B cell (primary cell): ENCODE results near the gene CXCL8. TPM values are rescaled to one million over a fixed set of nuclear protein-coding genes. Genes with fewer than 3 reads are reported as not detected.

ENCODE experiments used
- ATAC-seq: fragments of 200-7000 bp; cut with Tn5 transposase; one replicate; pipeline ENCODE4 v1.10.0; 2021; ENCODE audit warnings: low read depth, mild to moderate bottlenecking, moderate number of reproducible peaks, moderate library complexity
- CTCF ChIA-PET: fragments of 350-600 bp; sonication (Branson Sonifier 250); formaldehyde crosslinking; loops from one replicate; lab custom pipeline; 2021; ENCODE audit warnings: antibody characterized with exemption, inconsistent platforms; lab: Charles Lee
- POLR2A ChIA-PET: fragments of 350-600 bp; sonication (Branson Sonifier 250); formaldehyde crosslinking; loops from one replicate; lab custom pipeline; 2021; ENCODE audit warnings: antibody characterized with exemption; lab: Charles Lee
- DNase-seq: peaks from one replicate; pipeline ENCODE4 v3.0.0; 2013
- H2AFZ ChIP-seq: 2 replicates; pipeline ENCODE4 v1.6.1; 2012; ENCODE audit warnings: mild to moderate bottlenecking, low read depth, low read length; ENCODE audit not compliant: insufficient read depth, poor library complexity, severe bottlenecking
- H3K27ac ChIP-seq, 2 donors: 1 replicate in 1 of 2; 2 replicates in 1 of 2; pipeline ENCODE4 v1.5.1; 2012 to 2013; ENCODE audit warnings: low read length in 2 of 2, mild to moderate bottlenecking in 2 of 2, moderate library complexity in 1 of 2
- H3K27me3 ChIP-seq, 4 experiments: fragments of 200-600 bp in 1 of 4; sonication (generic) in 1 of 4; replicated peaks in 1 of 4; 1 replicate in 2 of 4; 2 replicates in 2 of 4; pipeline versions ENCODE4 v1.6.1 to v1.7.0; 2013 to 2016; ENCODE audit warnings: low read length in 3 of 4, mild to moderate bottlenecking in 2 of 4, mixed read lengths in 1 of 4, moderate library complexity in 1 of 4; ENCODE audit not compliant: insufficient read depth in 4 of 4, control insufficient read depth in 3 of 4; ENCODE audit errors: control extremely low read depth in 1 of 4
- H3K36me3 ChIP-seq, 2 experiments: replicated peaks in 1 of 2; 1 replicate in 1 of 2; 2 replicates in 1 of 2; pipeline versions ENCODE4 v1.6.1 to v1.7.1; 2013; ENCODE audit warnings: low read length in 1 of 2; ENCODE audit not compliant: insufficient read depth in 2 of 2, control insufficient read depth in 1 of 2; ENCODE audit errors: control extremely low read depth in 1 of 2, extremely low read depth in 1 of 2
- H3K4me1 ChIP-seq, 2 donors: fragments of 200-600 bp in 1 of 2; sonication (generic) in 1 of 2; 1 replicate in 1 of 2; 2 replicates in 1 of 2; pipeline versions ENCODE4 v1.5.1 to v1.6.1; 2013 to 2017; ENCODE audit warnings: low read length in 2 of 2; ENCODE audit not compliant: control insufficient read depth in 2 of 2, insufficient read depth in 2 of 2
- H3K4me2 ChIP-seq: replicated peaks from 2 replicates; pipeline ENCODE3; 2012; ENCODE audit warnings: mild to moderate bottlenecking, low read depth, low read length; ENCODE audit not compliant: poor library complexity, severe bottlenecking
- H3K4me3 ChIP-seq, 5 experiments: fragments of 200-600 bp in 1 of 5; sonication (generic) in 1 of 5; 1 replicate in 3 of 5; 2 replicates in 2 of 5; pipeline versions ENCODE4 v1.5.1 to v1.7.0; 2011 to 2016; ENCODE audit warnings: low read length in 4 of 5, mild to moderate bottlenecking in 4 of 5, low read depth in 2 of 5, control low read depth in 1 of 5, moderate library complexity in 1 of 5; ENCODE audit not compliant: insufficient read depth in 1 of 5; ENCODE audit errors: control extremely low read depth in 1 of 5, extremely low read depth in 1 of 5
- H3K79me2 ChIP-seq: fragments of 200-600 bp; sonication (generic); one replicate; pipeline ENCODE4 v1.6.0; 2016; ENCODE audit warnings: low read length; ENCODE audit not compliant: control insufficient read depth, insufficient read depth
- H3K9ac ChIP-seq: fragments of 200-600 bp; sonication (generic); 2 replicates; pipeline ENCODE4 v1.6.1; 2017; ENCODE audit warnings: mild to moderate bottlenecking, low read length, moderate library complexity
- H3K9me3 ChIP-seq, 3 donors: one replicate each; pipeline versions ENCODE4 v1.6.1 to v1.7.1; 2013; ENCODE audit warnings: low read length in 2 of 3; ENCODE audit not compliant: control insufficient read depth in 2 of 3, insufficient read depth in 1 of 3; ENCODE audit errors: control extremely low read depth in 1 of 3
- H4K20me1 ChIP-seq: 2 replicates; pipeline ENCODE4 v1.6.0; 2012; ENCODE audit warnings: mild to moderate bottlenecking, low read length; ENCODE audit not compliant: insufficient read depth, control insufficient read depth, poor library complexity, severe bottlenecking
- H3K27ac Mint-ChIP-seq: one replicate; pipeline ENCODE4 v1.8.0; 2021; ENCODE audit warnings: mixed read lengths
- H3K27me3 Mint-ChIP-seq: one replicate; pipeline ENCODE4 v1.8.0; 2021; ENCODE audit warnings: mixed read lengths
- H3K4me1 Mint-ChIP-seq: one replicate; pipeline ENCODE4 v1.8.0; 2021; ENCODE audit warnings: mixed read lengths
- H3K4me3 Mint-ChIP-seq: one replicate; pipeline ENCODE4 v1.8.0; 2021; ENCODE audit warnings: mixed read lengths
- H3K9me3 Mint-ChIP-seq: one replicate; pipeline ENCODE4 v1.8.0; 2022; ENCODE audit warnings: mixed read lengths; ENCODE audit not compliant: insufficient read depth
- CTCF ChIP-seq: fragments of 200-600 bp; IDR thresholded peaks from one replicate; pipeline ENCODE4 v1.8.0; 2022; ENCODE audit warnings: antibody characterized with exemption, mild to moderate bottlenecking
- EZH2 ChIP-seq: IDR thresholded peaks from 2 replicates; pipeline ENCODE4 v1.6.1; 2012; ENCODE audit warnings: borderline replicate concordance, low read depth, mild to moderate bottlenecking, moderate library complexity, low read length; ENCODE audit not compliant: insufficient read depth, poor library complexity, severe bottlenecking
- WGBS: methylation state at CpG from one replicate; pipeline ENCODE4 v1.1.5; 2013; ENCODE audit warnings: missing lambda C conversion rate; ENCODE audit not compliant: insufficient coverage; 5-methylcytosine and 5-hydroxymethylcytosine counted together
- intact Hi-C: fragments of 100-400 bp; cut with micrococcal nuclease; formaldehyde crosslinking; loops from one replicate; pipeline ENCODE4 v1.10.0; 2022
- polyA plus RNA-seq: library from polyadenylated mRNA; depleted of rRNA; stranded (reverse); fragments of >200 nt; gene quantifications from 2 replicates; pipeline ENCODE4 v1.2.3, GENCODE V29; 2012
- total RNA-seq, 2 donors: library from RNA; stranded (reverse); fragments of 120-200 nt in 1 of 2; gene quantifications; 1 replicate in 1 of 2; 2 replicates in 1 of 2; pipeline versions ENCODE4 v1.2.3 to v1.2.4, GENCODE V29; 2013 to 2022

CXCL8 gene
- total and polyA plus RNA-seq, 2 donors (not counting 1 experiment from before 2014, with no cell fraction given), result 0.32 to 7.5 TPM

- ChIA-PET POLR2A (no interaction called here), CTCF (interaction anchor here (0.5 kb wide), 1 partner anchor 494 kb away, joined by 7 read pairs; no protein-coding TSS in a partner anchor)
- Histone ChIP-seq H4K20me1 (no peaks in the 10 kb centered on the region), H3K9ac (no peak overlapping the region), H3K27ac (no peak overlapping the region), H3K4me2 (no peak overlapping the region), H3K79me2 (no peaks in the 10 kb centered on the region), H2AFZ (no peak overlapping the region), H3K27me3 (no peaks in the 10 kb centered on the region), H3K4me3 (no peak overlapping the region), H3K9me3 (no peaks in the 10 kb centered on the region), H3K4me1 (no peaks in the 10 kb centered on the region), H3K36me3 (no peaks in the 10 kb centered on the region)
- Mint-ChIP-seq H3K9me3 (peaks cover 2% of the 10 kb centered on the region), H3K27ac (no peak overlapping the region), H3K4me3 (no peak overlapping the region), H3K4me1 (no peaks in the 10 kb centered on the region), H3K27me3 (no peaks in the 10 kb centered on the region)
- intact Hi-C loops, result no loop called here
- TF ChIP-seq CTCF (no peak), EZH2 (no peak)
- no peak for ATAC-seq
- no peak for DNase-seq
These were observed 48.6 kb upstream of the CXCL8 start for GRCh38 chr4:73691759-73692158.

GRCh38 chr4:73692254-73692653 lies 48.1 kb upstream of the CXCL8 start:
- ATAC-seq (no peak), DNase-seq (no peak)
- Histone ChIP-seq H3K27me3 (no peaks in the 10 kb centered on the region), H3K36me3 (no peaks in the 10 kb centered on the region), H4K20me1 (no peaks in the 10 kb centered on the region), H3K27ac (no peak overlapping the region), H3K4me1 (no peaks in the 10 kb centered on the region), H3K79me2 (no peaks in the 10 kb centered on the region), H2AFZ (no peak overlapping the region), H3K4me2 (no peak overlapping the region), H3K9me3 (no peaks in the 10 kb centered on the region), H3K4me3 (no peak overlapping the region), H3K9ac (no peak overlapping the region)
- Mint-ChIP-seq H3K4me3 (no peak overlapping the region), H3K4me1 (no peaks in the 10 kb centered on the region), H3K27ac (no peak overlapping the region), H3K9me3 (peaks cover 2% of the 10 kb centered on the region), H3K27me3 (no peaks in the 10 kb centered on the region)
- no CpG with 5 or more reads among the region's 1 CpG for whole genome bisulfite sequencing
- intact Hi-C loops, result no loop called here
- ChIA-PET POLR2A (no interaction called here), CTCF (no interaction called here)
- TF ChIP-seq EZH2, result no peak
- TF ChIP-seq CTCF, result no peak
